Measurements from ENCODE around the gene CEP95.

DNA sequence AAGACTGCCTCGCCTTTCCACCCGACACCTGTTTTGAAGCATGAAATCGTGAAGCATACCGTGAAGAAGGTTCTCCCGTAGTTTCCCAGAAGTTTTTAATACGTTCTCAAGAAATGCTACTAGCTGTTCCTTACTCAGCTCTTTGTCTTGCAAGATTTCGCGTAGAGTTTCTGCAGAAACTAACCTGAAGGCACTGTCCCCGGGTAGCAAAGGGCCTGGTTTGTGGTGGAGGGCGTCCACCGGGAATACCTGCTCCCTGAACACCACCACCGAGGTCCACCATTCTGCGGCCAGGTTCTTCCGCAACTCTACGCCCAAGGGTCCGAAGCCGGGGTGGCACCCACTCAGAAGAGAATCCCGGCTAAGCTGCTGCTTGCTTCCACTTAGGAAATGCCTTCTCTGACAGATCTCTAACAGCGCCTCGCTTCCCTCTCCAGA, 10.4 kb upstream of the CEP95 start:
- TF ChIP-seq POLR2AphosphoS5 (IDR thresholded peaks at IDR 0.05) (no peak), POLR2A (IDR thresholded peaks at IDR 0.05) (no peak), EP300 (IDR thresholded peaks at IDR 0.05) (no peak)
- TF ChIP-seq, protein P1, sequence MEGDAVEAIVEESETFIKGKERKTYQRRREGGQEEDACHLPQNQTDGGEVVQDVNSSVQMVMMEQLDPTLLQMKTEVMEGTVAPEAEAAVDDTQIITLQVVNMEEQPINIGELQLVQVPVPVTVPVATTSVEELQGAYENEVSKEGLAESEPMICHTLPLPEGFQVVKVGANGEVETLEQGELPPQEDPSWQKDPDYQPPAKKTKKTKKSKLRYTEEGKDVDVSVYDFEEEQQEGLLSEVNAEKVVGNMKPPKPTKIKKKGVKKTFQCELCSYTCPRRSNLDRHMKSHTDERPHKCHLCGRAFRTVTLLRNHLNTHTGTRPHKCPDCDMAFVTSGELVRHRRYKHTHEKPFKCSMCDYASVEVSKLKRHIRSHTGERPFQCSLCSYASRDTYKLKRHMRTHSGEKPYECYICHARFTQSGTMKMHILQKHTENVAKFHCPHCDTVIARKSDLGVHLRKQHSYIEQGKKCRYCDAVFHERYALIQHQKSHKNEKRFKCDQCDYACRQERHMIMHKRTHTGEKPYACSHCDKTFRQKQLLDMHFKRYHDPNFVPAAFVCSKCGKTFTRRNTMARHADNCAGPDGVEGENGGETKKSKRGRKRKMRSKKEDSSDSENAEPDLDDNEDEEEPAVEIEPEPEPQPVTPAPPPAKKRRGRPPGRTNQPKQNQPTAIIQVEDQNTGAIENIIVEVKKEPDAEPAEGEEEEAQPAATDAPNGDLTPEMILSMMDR (IDR thresholded peaks at IDR 0.05) = no peak

Measured in stomach (tissue), 4 donors.